Gastroesophageal sphincter (tissue), 3 donors: ENCODE results near the gene JARID2.
"Not testable (repeated sequence)": the region's sequence is repeated elsewhere in the genome, so short reads cannot be mapped to it uniquely, and the experiment has no call there.

ENCODE experiments used
- EP300 ChIP-seq: sonication (generic); formaldehyde crosslinking; IDR thresholded peaks from one replicate; pipeline ENCODE4 v1.6.1; 2017; ENCODE audit warnings: antibody characterized with exemption, mild to moderate bottlenecking
- POLR2A ChIP-seq, 2 donors: fragments of 450-650 bp; IDR thresholded peaks; one replicate each; pipeline ENCODE4 v1.6.1; 2017; ENCODE audit warnings: antibody characterized with exemption in 2 of 2, mild to moderate bottlenecking in 2 of 2, moderate library complexity in 1 of 2
- TF ChIP-seq, protein P1 (sequence below), 4 experiments: fragments of 200-600 bp in 2 of 4; fragments of 450-650 bp in 2 of 4; sonication (generic) in 1 of 4; IDR thresholded peaks; one replicate each; pipeline ENCODE4 v1.5.1; 2017 to 2019; ENCODE audit warnings: antibody characterized with exemption in 4 of 4, mild to moderate bottlenecking in 2 of 4, moderate library complexity in 2 of 4

DNA sequence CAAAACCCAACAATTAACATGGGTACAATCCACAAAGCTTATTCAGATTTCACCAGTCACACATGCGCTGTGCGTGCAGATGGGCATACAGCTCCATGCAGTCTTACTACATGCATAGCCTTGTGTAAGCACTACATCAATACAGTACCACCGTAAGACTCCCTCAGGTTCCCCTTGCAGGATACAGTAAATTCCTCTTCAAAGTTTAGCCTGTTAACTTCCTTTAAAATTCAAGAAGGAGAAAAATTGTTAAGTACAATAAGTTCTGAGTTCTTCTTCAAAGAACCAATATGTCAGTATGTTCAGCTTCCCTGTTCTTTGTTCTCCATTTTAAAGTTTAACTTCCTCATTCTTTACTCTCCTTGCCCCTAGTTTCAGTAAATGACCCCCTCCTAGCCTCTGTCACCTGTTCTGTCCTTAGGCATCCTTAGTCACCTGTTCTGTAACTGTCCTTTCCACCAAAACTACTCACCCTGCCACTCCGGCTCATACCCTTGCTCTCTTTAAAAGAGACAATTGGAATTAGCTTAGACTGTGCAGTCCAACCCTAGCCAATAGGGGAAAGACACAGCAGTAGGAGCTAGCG, 297.6 kb downstream of the JARID2 start:
- not testable (repeated sequence) for TF ChIP-seq POLR2A (IDR thresholded peaks at IDR 0.05); EP300
- TF ChIP-seq, protein P1, sequence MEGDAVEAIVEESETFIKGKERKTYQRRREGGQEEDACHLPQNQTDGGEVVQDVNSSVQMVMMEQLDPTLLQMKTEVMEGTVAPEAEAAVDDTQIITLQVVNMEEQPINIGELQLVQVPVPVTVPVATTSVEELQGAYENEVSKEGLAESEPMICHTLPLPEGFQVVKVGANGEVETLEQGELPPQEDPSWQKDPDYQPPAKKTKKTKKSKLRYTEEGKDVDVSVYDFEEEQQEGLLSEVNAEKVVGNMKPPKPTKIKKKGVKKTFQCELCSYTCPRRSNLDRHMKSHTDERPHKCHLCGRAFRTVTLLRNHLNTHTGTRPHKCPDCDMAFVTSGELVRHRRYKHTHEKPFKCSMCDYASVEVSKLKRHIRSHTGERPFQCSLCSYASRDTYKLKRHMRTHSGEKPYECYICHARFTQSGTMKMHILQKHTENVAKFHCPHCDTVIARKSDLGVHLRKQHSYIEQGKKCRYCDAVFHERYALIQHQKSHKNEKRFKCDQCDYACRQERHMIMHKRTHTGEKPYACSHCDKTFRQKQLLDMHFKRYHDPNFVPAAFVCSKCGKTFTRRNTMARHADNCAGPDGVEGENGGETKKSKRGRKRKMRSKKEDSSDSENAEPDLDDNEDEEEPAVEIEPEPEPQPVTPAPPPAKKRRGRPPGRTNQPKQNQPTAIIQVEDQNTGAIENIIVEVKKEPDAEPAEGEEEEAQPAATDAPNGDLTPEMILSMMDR (IDR thresholded peaks at IDR 0.05), result not testable (repeated sequence)
